Spleen (tissue), 11 donors: ENCODE data around the gene LAMC3. TPM values are rescaled to one million over a fixed set of nuclear protein-coding genes. Genes with fewer than 3 reads are reported as not detected.

Experiments
- DNase-seq: peaks from one replicate; pipeline ENCODE4 v3.0.0-alpha.2; 2020
- H3K27ac ChIP-seq, 8 donors: fragments of 200-600 bp; sonication (generic) in 7 of 8; 1 replicate in 4 of 8; 2 replicates in 4 of 8; pipeline versions ENCODE4 v1.5.0 to v1.8.0; 2016 to 2021; ENCODE audit warnings: inconsistent platforms in 4 of 8, mild to moderate bottlenecking in 4 of 8, moderate library complexity in 1 of 8
- H3K27me3 ChIP-seq, 7 donors: fragments of 200-600 bp; sonication (generic) in 6 of 7; replicated peaks in 1 of 7; 1 replicate in 4 of 7; 2 replicates in 3 of 7; pipeline versions ENCODE4 v1.5.0 to v1.8.0; 2016 to 2021; ENCODE audit warnings: inconsistent platforms in 3 of 7, mild to moderate bottlenecking in 1 of 7
- H3K36me3 ChIP-seq, 6 donors: fragments of 200-600 bp; sonication (generic) in 5 of 6; 1 replicate in 4 of 6; 2 replicates in 2 of 6; pipeline versions ENCODE4 v1.5.0 to v1.8.0; 2016 to 2021; ENCODE audit warnings: inconsistent platforms in 2 of 6
- H3K4me1 ChIP-seq, 6 donors: fragments of 200-600 bp; sonication (generic) in 5 of 6; 1 replicate in 3 of 6; 2 replicates in 3 of 6; pipeline versions ENCODE4 v1.5.0 to v1.8.0; 2016 to 2021; ENCODE audit warnings: inconsistent platforms in 3 of 6
- H3K4me3 ChIP-seq, 8 donors: fragments of 200-600 bp; sonication (generic) in 7 of 8; 1 replicate in 4 of 8; 2 replicates in 4 of 8; pipeline versions ENCODE4 v1.5.0 to v1.8.0; 2016 to 2021; ENCODE audit warnings: inconsistent platforms in 4 of 8, mild to moderate bottlenecking in 4 of 8, moderate library complexity in 2 of 8
- H3K9me3 ChIP-seq, 8 donors: fragments of 200-600 bp; sonication (generic) in 7 of 8; 1 replicate in 4 of 8; 2 replicates in 4 of 8; pipeline versions ENCODE4 v1.5.0 to v1.8.0; 2016 to 2021; ENCODE audit warnings: inconsistent platforms in 4 of 8
- CTCF ChIP-seq, 11 experiments: fragments of 200-600 bp in 7 of 11; fragments of 450-650 bp in 4 of 11; sonication (generic) in 4 of 11; IDR thresholded peaks in 8 of 11; conservative IDR thresholded peaks in 3 of 11; 1 replicate in 7 of 11; 2 replicates in 4 of 11; pipeline versions ENCODE4 v1.4.0 to v1.8.0; 2016 to 2021; ENCODE audit warnings: antibody characterized with exemption in 11 of 11, inconsistent platforms in 4 of 11, mild to moderate bottlenecking in 1 of 11
- POLR2A ChIP-seq, 3 donors: fragments of 450-650 bp; IDR thresholded peaks; one replicate each; pipeline ENCODE4 v1.5.1; 2017; ENCODE audit warnings: antibody characterized with exemption in 3 of 3, mild to moderate bottlenecking in 1 of 3
- POLR2AphosphoS5 ChIP-seq, 3 donors: sonication (generic); formaldehyde crosslinking; IDR thresholded peaks; one replicate each; pipeline ENCODE4 v1.5.1; 2017; ENCODE audit warnings: antibody characterized with exemption in 3 of 3
- WGBS, 5 donors: extraction: QIAGEN DNeasy Blood & Tissue Kit in 3 of 5; methylation state at CpG; one replicate each; pipeline versions ENCODE4 v1.1.5 to v1.1.7; 2013 to 2018; 5-methylcytosine and 5-hydroxymethylcytosine counted together
- intact Hi-C: fragments of 100-400 bp; cut with DNase I; formaldehyde crosslinking; loops from one replicate; pipeline ENCODE4 v1.15.0; 2023; ENCODE audit warnings: low total_unique reads
- polyA plus RNA-seq, 3 donors: library from polyadenylated mRNA; stranded (reverse); fragments of 200-250 nt; gene quantifications; one replicate each; pipeline ENCODE4 v1.2.1, GENCODE V29; 2013
- total RNA-seq, 7 donors: library from RNA; depleted of rRNA in 3 of 7; stranded (reverse); fragments of >200 nt in 3 of 7; fragmentation: NEBNext Ultra II Directional in 4 of 7; extraction: Animal tissue kit (Norgen Biotek cat#: 25700) in 4 of 7; gene quantifications; one replicate each; pipeline versions ENCODE4 v1.1.0 to v1.2.1, GENCODE V29; 2016 to 2021
- donor health status: healthy with polysubstance abuse.
- donor health status: DM: no; HTN: no; CAD: no; lungs with moderate emphysema.
- donor health status: DM: no; HTN: no; CAD: no.
- donor health status: Bipolar disorder and iron deficiency.
- donor health status: healthy.
- donor health status: DM: no; HTN: no; CAD: no.
- donor health status: DM: yes; HTN: yes; CAD: no.

LAMC3 gene
- total and polyA plus RNA-seq, 10 donors: 9.1 to 79.5 (median 34.6) TPM

DNA sequence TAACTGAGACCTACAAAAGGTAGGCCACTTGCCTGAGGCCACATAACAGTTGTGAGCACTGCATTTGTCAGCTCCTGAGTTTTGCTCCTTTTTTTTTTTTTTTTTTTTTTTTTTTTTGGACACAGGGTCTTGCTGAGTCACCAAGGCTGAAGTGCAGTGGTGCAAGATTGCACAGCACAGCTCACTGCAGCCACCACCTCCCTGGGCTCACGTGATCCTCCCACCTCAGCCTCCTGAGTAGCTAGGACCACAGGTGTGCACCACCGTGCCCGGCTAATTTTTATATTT lies 37.1 kb downstream of the LAMC3 start:
- Histone ChIP-seq H3K27ac (no peak overlapping the region), H3K4me1 (peaks cover 0 to 31% (median 15%) of the 10 kb centered on the region in 6 donors), H3K27me3 (peaks cover 0 to 6% (median 0%) of the 10 kb centered on the region in 7 donors), H3K9me3 (no peaks in the 10 kb centered on the region), H3K36me3 (no peaks in the 10 kb centered on the region), H3K4me3 (no peak overlapping the region)
- intact Hi-C loops: loop anchor here (5.0 kb wide), 1 partner anchor 344 kb away; no protein-coding TSS in a partner anchor
- no peak for TF ChIP-seq POLR2A (IDR thresholded peaks at IDR 0.05)
- 88 to 100% (median 93%) methylated on average over 3 of the region's 3 CpGs for WGBS, 5 donors
- no peak for DNase-seq

GRCh38 chr9:131046581-131047202 lies 37.7 kb downstream of the LAMC3 start:
- intact Hi-C loops: loop anchor here (5.0 kb wide), 1 partner anchor 344 kb away; no protein-coding TSS in a partner anchor
- no peaks in the 10 kb centered on the region for H3K36me3 ChIP-seq
- WGBS, 5 donors: 13 to 37% (median 15%) methylated on average over 13 to 35 of the region's 35 CpGs
- H3K9me3 ChIP-seq: no peaks in the 10 kb centered on the region
- H3K4me1 ChIP-seq: peaks cover 0 to 31% (median 15%) of the 10 kb centered on the region in 6 donors
- peaks cover 0 to 6% (median 0%) of the 10 kb centered on the region in 7 donors for H3K27me3 ChIP-seq
- TF ChIP-seq CTCF (IDR thresholded peaks at IDR 0.05 in 8 of 11, conservative IDR thresholded peaks at IDR 0.05 in 3 of 11): peak; percentile 60 to 93 (median 84)
- no peak for TF ChIP-seq POLR2A (IDR thresholded peaks at IDR 0.05)
- TF ChIP-seq POLR2AphosphoS5 (IDR thresholded peaks at IDR 0.05): peak in 2 of 3 donors; percentile 54 to 68
- H3K27ac ChIP-seq: no peak overlapping the region
- peak; percentile 92 for DNase-seq
- peak overlapping the region in 1 of 8 donors; percentile 38 for H3K4me3 ChIP-seq

DNA sequence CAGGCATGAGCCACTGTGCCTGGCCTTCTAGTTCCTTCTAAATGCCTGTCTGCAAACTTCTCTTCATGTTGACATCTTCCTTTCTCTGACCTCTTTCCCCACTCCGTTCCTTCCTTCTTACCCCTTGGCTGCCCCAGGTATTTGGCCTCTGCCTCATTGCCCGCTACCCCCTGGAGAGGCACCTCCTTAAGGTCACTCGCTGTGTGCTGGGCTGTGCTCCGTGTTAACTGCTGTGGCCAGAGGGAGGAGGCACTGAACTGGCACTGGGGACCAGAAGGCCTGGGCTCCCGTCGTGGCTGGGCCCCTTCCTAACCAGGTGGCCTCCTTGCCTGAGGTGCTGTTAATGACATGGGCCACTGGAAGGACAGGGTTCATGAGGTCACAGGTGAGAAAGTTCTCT lies 39.4 kb downstream of the LAMC3 start:
- H3K4me1 ChIP-seq: peaks cover 0 to 24% (median 9%) of the 10 kb centered on the region in 6 donors
- H3K4me3 ChIP-seq: no peak overlapping the region
- no peak for DNase-seq
- H3K27me3 ChIP-seq: peaks cover 0 to 15% (median 0%) of the 10 kb centered on the region in 7 donors
- no peaks in the 10 kb centered on the region for H3K36me3 ChIP-seq
- no peak for TF ChIP-seq POLR2AphosphoS5 (IDR thresholded peaks at IDR 0.05)
- no peak for TF ChIP-seq CTCF (IDR thresholded peaks at IDR 0.05 in 8 of 11, conservative IDR thresholded peaks at IDR 0.05 in 3 of 11)
- TF ChIP-seq POLR2A (IDR thresholded peaks at IDR 0.05): no peak
- WGBS, 5 donors: 35 to 63% (median 46%) methylated on average over 5 to 6 of the region's 6 CpGs
- H3K9me3 ChIP-seq: no peaks in the 10 kb centered on the region
- no peak overlapping the region for H3K27ac ChIP-seq
- intact Hi-C loops: loop anchor here (5.0 kb wide), 1 partner anchor 346 kb away; no protein-coding TSS in a partner anchor

DNA sequence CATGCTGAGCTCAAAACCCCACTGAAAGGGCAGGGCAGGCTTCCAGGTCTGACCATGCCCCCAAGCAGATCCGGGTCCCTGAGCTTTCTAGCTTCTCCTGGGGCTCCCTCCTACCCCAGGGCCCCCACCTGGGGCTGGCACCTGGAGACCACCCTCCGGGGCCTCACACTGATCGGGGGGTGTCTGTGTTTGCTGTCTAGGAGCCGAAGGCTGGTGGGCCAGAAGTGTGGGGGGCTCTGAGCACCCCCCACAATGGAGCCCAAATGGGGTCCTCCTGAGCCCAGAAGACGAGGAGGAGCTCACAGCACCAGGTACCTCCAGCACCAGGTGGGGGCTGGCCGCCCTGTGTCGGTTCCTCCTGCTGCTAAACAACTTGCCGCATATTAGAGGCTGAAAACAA lies 39.8 kb downstream of the LAMC3 start:
- intact Hi-C loops: loop anchor here (5.0 kb wide), 1 partner anchor 347 kb away; no protein-coding TSS in a partner anchor
- H3K27me3 ChIP-seq: peaks cover 0 to 15% (median 0%) of the 10 kb centered on the region in 7 donors

More for the DNA sequence above, 39.8 kb downstream of the LAMC3 start:
- H3K9me3 ChIP-seq: no peaks in the 10 kb centered on the region
- H3K4me3 ChIP-seq: no peak overlapping the region
- peaks cover 0 to 19% (median 8%) of the 10 kb centered on the region in 6 donors for H3K4me1 ChIP-seq
- H3K27ac ChIP-seq: no peak overlapping the region
- WGBS, 5 donors: 87 to 92% (median 88%) methylated on average over 3 to 8 of the region's 8 CpGs
- DNase-seq: no peak
- no peaks in the 10 kb centered on the region for H3K36me3 ChIP-seq
- TF ChIP-seq CTCF (IDR thresholded peaks at IDR 0.05 in 8 of 11, conservative IDR thresholded peaks at IDR 0.05 in 3 of 11): no peak
- no peak for TF ChIP-seq POLR2AphosphoS5 (IDR thresholded peaks at IDR 0.05)
- TF ChIP-seq POLR2A (IDR thresholded peaks at IDR 0.05): no peak
